Left kidney (tissue), 8 donors: ENCODE measurements around the gene PHF21B. TPM values are rescaled to one million over a fixed set of nuclear protein-coding genes. Genes with fewer than 3 reads are reported as not detected.
"Not testable (repeated sequence)": the region's sequence is repeated elsewhere in the genome, so short reads cannot be mapped to it uniquely, and the experiment has no call there.

Experiments
- DNase-seq: peaks from one replicate; pipeline ENCODE4 v3.0.0-alpha.2; 2013
- long read RNA-seq, 8 donors: transcript quantifications; one replicate each; lab custom pipeline, GENCODE V29; 2026
- polyA plus RNA-seq: library from polyadenylated mRNA; unstranded; fragments of 120-200 nt; gene quantifications from one replicate; pipeline ENCODE4 v1.2.1, GENCODE V29; 2013; ENCODE audit not compliant: insufficient read length

PHF21B gene
- polyA plus RNA-seq: 6.6 TPM
- long read RNA-seq, donor 1: 0 reads
- long read RNA-seq, donor 2, partial matches to known transcripts: 0 of 1 reads
- long read RNA-seq, donor 2, other reads (novel, unspliced or antisense): 0 of 1 reads
- long read RNA-seq, donor 3: 0 reads
- long read RNA-seq, donor 4: 0 reads
- long read RNA-seq, donor 5: 0 reads
- long read RNA-seq, donor 6: 0 reads
- long read RNA-seq, donor 7: 0 reads
- long read RNA-seq, donor 8: 0 reads

DNA sequence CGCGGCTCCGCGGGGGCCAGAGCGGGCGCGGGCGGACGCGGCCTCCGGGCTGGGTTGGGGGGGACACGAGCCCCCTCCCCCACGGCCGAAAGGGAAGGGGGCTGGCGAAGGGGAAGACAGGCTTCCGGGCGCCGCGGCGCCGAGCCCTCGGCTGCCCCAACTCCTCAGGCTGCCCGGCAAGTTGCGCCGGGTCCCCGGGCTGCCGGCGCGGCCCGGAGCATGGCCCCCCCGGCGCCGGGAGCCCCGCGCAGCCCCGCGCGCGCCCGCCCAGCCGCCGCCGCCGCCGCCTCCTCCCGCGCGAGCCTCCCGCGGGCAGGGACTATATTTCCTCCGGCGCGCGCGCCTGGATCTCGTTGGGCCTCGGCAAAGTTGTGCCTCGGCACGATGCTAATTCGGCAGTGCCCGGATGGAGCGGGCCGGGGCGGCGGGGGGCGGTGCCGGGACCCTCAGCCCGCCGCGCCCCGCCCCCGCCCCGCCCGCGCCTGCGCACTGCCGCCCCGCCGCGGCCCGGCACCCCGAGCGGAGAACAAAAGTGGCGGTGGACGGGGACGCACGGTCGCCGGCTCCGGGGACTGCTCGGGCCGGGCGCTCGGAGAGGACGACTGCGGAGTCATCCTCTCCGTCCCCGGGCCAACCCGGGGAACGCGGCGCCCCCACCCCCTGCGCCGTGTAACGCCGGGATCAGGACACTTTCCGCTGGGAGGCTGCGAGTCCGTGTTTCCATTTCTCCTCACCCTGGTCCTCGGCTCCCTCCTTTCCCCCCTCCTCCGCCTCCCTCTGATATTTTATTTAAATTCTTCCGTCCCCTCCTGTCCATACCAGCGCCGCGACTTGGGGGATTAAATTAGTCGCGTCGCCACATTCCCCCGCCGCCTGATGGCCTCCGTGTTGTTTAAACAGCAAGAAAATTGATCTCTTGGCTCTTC lies at the start of gene PHF21B:
Gene PHF21B, minus strand, starts transcription at position 400 of the 926 bp plus-strand sequence. CDS start 456 bp downstream, outside the sequence.
- DNase-seq: peak; percentile 75

GRCh38 chr22:45059296-45059695 lies 49.5 kb upstream of the PHF21B start:
- no peak for DNase-seq

DNA sequence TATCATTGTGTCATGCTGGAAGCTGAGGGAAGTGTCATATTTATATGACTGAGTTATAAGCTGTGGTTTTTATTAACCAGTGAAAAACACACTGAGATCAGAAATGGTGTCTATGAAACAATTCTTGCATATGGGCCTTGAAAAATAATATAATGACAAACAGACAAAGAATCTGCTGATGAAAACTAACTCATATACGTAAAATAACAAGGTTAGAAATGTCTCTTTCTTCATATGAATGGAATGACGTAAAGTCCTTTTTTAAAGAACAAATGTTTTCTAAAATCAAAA lies 48.8 kb upstream of the PHF21B start:
- DNase-seq: no peak

GRCh38 chr22:45055936-45056335 lies 46.1 kb upstream of the PHF21B start:
- no peak for DNase-seq

DNA sequence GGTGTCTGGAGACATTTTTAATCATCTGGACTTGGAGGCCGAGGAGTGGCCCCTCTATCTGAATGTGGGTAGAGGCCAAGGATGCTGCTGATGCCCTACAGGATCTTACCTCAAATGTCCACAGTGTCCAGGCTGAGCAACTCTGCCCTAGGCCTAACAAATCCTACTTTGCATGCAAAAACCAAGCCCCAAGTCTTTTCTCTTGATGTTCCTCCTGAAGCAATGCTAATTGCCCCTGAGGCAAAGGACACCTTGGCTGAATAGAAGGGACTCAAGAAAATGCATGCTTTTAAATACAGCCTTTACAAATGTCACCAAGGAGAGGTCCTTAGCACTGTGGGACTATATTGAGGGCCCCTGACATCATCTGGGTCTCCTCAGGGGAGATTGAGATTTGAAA lies 43.8 kb upstream of the PHF21B start:
- DNase-seq: no peak

DNA sequence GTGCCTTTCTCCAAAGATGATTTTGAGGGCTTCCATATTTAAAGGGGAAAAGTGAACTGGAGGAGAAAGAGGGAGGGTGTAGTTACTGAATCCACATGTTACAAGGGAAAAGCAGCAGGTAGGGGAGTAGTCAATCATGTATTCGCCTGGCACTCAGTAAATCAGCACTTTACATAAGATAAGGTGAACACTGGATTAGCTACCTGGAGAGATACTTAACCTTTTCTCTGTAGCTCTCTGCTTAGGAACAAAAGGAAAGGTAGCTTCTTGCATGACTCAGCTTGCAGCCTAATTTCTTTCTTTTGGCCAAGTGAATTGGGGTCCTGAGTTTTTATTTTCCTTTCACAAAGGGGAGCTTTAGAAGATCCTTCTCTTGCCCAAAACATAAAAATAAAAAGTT lies 43.3 kb upstream of the PHF21B start:
- DNase-seq: no peak

GRCh38 chr22:45052665-45053064 lies 42.9 kb upstream of the PHF21B start:
- DNase-seq: not testable (repeated sequence)

- DNase-seq: no peak
Measured at GRCh38 chr22:45051946-45052345, 42.1 kb upstream of the PHF21B start.

GRCh38 chr22:45051419-45051818 lies 41.6 kb upstream of the PHF21B start:
- DNase-seq: no peak

DNA sequence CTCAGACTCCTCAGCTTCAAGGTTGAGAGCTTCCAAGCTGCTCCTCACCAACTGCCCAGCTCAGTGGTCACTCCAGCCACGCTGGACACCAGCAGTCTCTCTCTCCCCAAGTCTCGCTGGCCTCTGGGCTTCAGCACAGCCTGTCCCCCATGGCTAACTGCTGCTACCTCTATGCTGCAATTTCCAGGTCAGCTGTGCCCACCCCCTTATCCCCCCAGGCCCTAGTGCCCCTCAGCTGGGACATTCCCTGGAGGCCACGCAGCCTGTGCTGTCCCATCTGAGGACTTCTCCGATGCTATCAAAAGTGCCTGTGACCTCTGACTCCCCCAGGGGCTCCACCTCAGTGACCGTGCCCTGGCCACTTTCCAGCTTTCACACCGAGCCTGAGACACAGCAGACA lies 37.5 kb upstream of the PHF21B start:
- DNase-seq: no peak

DNA sequence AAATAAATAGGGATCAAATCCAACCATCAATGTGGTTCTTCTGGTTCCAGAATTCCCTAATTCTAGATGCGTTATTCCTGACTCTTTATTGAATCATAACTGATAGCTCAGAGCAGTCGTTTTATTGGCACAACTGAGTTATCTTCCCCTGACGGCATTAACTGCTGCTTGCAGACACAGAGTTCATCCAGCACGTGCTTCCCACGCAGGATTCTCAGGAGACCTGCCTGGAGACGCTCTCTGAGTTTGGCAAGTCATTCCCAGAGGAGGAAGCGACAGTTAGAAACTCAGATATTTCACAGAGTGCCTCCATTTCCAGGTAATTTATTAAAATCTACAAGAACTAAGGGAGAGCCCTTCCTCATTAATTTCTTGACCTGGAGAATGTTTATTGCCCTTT lies 35.4 kb upstream of the PHF21B start:
- DNase-seq: no peak

DNA sequence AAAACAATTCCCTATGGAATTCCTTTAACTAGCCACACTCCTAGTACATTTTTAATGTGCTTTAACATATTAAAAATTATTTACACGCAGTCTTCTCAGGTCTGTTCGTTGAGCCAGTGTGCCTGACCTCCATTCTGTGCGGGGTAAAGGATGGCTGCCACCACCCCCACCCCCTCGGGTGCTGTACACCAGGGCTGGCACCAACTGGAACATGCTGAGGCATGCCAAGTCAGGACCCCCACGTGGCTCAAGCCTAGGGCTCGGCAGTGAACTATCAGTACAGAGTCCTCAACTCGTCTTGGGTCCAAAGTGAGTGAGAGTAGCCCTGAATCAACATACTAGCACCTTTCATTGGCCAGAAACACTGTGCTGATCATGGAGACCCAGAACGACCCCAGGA lies 32.5 kb upstream of the PHF21B start:
- no peak for DNase-seq

- DNase-seq: no peak
Measured at GRCh38 chr22:45039133-45039532, 29.3 kb upstream of the PHF21B start.

DNA sequence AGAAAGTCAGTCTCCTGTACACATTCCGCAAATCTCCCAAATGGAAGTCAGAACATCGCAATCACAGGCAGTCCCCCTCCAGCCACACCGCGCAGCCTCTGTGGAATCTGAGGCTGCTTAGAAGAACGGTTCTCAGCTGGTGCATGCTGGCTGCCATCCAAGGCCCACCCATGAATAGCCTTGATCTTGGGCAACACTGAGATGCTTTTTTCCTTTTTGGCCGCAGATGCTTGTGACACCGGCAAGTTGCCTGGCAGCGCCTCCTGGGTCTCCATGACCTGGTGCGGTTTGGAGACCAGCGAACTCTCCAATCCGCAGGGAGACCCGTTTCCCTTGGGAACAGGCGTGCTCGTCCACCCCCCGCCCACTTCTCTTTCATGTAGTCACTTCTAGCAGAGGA lies 26.3 kb upstream of the PHF21B start:
- no peak for DNase-seq

DNA sequence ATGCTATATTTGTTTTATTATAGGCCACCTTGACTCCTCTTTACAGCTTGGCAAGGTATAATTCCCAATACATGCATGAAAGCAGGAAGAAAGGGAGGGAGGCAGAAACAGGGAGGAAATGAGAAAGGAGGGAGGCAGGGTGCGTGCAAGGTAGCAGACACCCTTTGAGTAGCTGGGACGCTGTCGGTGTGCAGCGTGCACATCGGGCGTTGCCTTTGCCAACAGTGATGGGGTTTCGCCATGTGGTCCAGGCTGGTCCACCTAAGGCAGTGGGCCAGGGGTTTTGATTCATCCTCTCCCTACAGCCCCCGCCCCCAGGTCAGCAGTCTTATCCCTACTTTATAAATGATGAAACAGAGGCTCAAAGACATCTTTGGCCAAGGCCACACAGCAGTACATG lies 25.0 kb upstream of the PHF21B start:
- no peak for DNase-seq

DNA sequence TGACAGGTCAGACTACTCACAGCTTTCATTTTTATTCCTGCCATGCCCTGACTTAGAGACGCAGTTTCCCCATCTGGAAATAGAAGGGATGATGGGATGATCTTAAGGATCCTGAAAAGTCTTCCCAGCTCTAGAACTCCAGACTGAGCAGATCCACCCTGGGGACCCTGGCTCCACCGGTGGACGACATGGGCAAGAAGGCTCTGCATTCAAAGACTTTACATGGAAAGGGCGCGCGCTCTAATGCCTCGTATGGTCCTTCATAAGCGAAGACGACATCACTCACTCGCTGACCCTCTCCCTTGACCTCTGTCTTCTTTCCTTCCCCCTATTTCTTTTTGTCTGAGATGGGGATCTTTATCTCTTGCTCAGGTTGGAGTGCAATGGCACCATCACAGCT lies 24.4 kb upstream of the PHF21B start:
- DNase-seq: no peak

GRCh38 chr22:45033136-45033535 lies 23.3 kb upstream of the PHF21B start:
- no peak for DNase-seq

- DNase-seq: no peak
Measured at GRCh38 chr22:45031629-45032403, 22.0 kb upstream of the PHF21B start.

DNA sequence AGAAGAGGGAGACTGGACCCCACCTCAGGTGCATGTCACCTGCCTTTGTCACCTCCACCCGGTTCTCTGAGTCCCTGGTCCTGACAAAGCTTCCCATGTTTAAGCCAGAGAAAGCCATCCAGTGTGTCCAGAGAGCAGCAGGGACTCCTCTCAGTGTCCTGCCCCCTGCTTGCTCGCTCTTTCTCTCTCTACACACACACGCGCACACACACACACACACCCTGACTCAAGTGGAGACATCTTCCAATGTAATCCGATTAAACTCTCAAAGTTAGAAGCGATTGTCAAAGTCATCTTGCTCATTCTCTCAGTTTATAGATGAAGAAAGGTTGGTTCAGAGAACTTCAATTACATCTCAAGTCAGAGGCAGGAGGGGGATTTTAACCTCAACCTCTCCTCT lies 19.7 kb upstream of the PHF21B start:
- DNase-seq: no peak

DNA sequence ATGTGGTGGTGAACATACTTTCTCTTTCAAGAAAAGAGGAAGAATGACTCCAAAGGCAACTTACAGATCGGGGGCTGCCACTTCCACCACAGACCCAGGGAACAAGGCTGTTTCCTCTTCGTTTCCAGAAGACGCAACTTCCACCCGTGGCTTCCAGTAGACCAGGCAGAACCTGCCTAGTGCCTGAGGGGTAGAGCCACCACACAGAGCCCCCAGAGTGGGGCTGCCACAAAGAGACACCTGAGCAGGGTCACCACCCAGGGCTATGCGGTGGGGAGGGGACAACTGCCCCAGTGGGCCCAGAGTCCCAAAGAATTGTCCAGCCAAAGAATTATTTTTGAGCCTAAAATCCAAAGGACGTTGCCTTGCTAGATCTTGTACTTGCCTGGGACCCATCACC lies 16.7 kb upstream of the PHF21B start:
- DNase-seq: no peak

GRCh38 chr22:45023431-45023830 lies 13.6 kb upstream of the PHF21B start:
- DNase-seq: no peak

GRCh38 chr22:45019861-45020655 lies 10.3 kb upstream of the PHF21B start:
- no peak for DNase-seq
